ENCODE data around the gene MCU.

GRCh38 chr10:72784551-72785351, 92.8 kb downstream of the MCU start:
- TF ChIP-seq ELF4 (IDR thresholded peaks at IDR 0.05): no peak
- no peak for TF ChIP-seq TARDBP (IDR thresholded peaks at IDR 0.05)
- TF ChIP-seq, protein P1, sequence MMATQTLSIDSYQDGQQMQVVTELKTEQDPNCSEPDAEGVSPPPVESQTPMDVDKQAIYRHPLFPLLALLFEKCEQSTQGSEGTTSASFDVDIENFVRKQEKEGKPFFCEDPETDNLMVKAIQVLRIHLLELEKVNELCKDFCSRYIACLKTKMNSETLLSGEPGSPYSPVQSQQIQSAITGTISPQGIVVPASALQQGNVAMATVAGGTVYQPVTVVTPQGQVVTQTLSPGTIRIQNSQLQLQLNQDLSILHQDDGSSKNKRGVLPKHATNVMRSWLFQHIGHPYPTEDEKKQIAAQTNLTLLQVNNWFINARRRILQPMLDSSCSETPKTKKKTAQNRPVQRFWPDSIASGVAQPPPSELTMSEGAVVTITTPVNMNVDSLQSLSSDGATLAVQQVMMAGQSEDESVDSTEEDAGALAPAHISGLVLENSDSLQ (IDR thresholded peaks at IDR 0.05): no peak
- no peak for TF ChIP-seq SUZ12 (IDR thresholded peaks at IDR 0.05)
- TF ChIP-seq FOXK2 (IDR thresholded peaks at IDR 0.05): no peak
- no peak for TF ChIP-seq NFRKB (IDR thresholded peaks at IDR 0.05)
- no peak for TF ChIP-seq L3MBTL2 (conservative IDR thresholded peaks at IDR 0.05)

Data from HEK293T (cell line).